ENCODE data around the gene SULT1A2.

Gene SULT1A2

DNA sequence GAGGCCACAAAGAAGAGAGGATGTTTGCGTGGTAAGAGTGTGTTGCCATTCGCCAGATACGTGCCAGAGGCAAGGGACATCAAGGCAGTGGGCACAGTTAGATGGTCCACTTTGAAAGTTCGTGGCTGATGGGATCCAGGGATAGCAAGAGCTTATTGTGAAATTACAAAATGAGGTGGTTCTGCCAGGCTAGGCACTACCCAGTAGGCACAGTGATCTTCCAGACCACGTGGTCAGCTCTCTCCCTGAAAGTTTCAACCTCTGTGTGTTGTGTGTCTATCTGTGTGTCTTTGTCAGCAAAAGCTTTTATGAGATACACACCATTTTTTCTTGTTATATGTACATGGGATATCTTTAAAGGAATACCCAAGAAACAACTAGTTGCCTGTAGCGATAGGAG lies 33.6 kb downstream of the SULT1A2 start:
- no peak overlapping the region for H3K4me3 ChIP-seq (ENCODE audit: low read depth, low read length)
- POLR2A ChIA-PET = no interaction called here
- CTCF ChIA-PET = interaction anchor here (1.6 kb wide), 1 partner anchor 9 kb away, joined by 7 read pairs; the partner anchor contains the start of gene SGF29
- TF ChIP-seq, protein P1, sequence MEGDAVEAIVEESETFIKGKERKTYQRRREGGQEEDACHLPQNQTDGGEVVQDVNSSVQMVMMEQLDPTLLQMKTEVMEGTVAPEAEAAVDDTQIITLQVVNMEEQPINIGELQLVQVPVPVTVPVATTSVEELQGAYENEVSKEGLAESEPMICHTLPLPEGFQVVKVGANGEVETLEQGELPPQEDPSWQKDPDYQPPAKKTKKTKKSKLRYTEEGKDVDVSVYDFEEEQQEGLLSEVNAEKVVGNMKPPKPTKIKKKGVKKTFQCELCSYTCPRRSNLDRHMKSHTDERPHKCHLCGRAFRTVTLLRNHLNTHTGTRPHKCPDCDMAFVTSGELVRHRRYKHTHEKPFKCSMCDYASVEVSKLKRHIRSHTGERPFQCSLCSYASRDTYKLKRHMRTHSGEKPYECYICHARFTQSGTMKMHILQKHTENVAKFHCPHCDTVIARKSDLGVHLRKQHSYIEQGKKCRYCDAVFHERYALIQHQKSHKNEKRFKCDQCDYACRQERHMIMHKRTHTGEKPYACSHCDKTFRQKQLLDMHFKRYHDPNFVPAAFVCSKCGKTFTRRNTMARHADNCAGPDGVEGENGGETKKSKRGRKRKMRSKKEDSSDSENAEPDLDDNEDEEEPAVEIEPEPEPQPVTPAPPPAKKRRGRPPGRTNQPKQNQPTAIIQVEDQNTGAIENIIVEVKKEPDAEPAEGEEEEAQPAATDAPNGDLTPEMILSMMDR (IDR thresholded peaks at IDR 0.05; ENCODE audit: insufficient read depth, low read length, missing control alignments) = no peak
- no peak for DNase-seq (ENCODE audit: low read depth, low spot score)

DNA sequence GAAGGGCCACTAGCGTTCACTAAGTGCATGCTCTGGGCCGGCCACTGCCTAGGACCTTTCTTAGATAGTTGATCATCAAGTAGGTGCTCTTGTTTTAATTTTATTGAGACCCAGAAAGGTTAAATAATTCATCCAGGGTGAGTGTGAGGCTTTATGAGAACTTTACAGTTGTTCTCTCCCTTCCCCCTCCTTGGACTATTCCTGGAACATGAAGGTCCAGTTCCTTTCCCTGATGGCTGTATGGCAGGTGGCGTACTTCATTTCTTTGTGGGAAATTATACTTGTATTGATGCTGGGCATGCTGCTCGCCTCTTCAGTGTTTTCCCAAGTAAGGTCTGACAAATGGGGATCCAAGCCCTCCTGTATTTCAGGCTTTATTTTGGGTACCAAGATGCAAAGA lies 34.7 kb downstream of the SULT1A2 start:
- POLR2A ChIA-PET = no interaction called here
- no peak for DNase-seq (ENCODE audit: low read depth, low spot score)
- CTCF ChIA-PET = interaction anchor here (1.6 kb wide), 1 partner anchor 8 kb away, joined by 7 read pairs; the partner anchor contains the start of gene SGF29
- TF ChIP-seq, protein P1 (IDR thresholded peaks at IDR 0.05; ENCODE audit: insufficient read depth, low read length, missing control alignments) = no peak
- no peak overlapping the region for H3K4me3 ChIP-seq (ENCODE audit: low read depth, low read length)

DNA sequence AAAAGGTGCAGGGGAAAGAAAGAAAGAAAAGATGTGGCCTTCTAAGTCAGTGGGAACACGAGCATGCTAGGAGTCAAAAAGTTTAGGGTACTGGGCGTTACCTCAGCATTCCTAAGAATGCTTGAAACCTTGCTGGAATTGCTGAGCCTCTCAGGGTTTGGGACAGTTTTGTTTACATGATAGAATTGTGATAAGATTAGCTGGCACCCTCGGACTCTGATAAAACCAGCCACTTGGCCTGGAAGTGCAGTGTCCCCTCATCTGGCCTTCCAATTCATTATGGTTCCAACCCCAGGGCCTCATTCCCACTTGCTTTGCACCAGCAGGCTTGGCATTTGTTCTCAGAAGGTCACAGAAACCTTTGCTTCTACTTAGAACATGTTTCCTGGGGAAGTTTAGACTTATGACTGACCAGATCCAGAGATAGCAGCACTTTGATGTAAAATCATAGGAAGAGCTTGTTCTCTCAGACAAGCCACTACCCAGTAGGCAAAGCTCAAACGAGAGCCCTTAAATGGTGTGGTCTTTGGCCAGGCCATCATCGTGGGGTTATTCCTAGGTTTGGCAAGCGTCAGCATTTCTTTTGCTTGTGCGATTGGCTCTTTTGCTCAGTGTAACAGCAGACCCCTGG lies 35.2 kb downstream of the SULT1A2 start:
- TF ChIP-seq, protein P1 (IDR thresholded peaks at IDR 0.05; ENCODE audit: insufficient read depth, low read length, missing control alignments) = no peak
- ChIA-PET CTCF (no interaction called here), POLR2A (no interaction called here)
- DNase-seq (ENCODE audit: low read depth, low spot score) = no peak
- H3K4me3 ChIP-seq (ENCODE audit: low read depth, low read length) = no peak overlapping the region

DNA sequence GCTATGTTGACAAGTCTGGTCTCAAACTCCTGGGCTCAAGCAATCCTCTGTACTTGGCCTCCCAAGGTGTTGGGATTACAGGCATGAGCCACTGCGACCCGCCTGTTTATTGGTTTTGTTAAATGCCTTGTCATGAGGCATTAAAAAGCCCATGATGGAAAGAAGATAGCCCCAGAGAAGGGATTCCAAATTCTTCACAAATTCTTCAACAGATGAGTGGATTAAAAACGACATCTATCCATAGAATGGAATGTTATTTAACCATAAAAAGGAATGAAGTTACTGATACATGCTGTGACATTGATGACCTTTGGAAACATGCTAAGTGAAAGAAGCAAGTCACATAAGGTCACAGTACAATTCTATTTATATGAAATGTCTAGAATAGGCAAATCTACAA lies 38.4 kb downstream of the SULT1A2 start:
- CTCF ChIA-PET = no interaction called here
- TF ChIP-seq, protein P1 (IDR thresholded peaks at IDR 0.05; ENCODE audit: insufficient read depth, low read length, missing control alignments) = no peak
- no peak overlapping the region for H3K4me3 ChIP-seq (ENCODE audit: low read depth, low read length)
- no peak for DNase-seq (ENCODE audit: low read depth, low spot score)
- POLR2A ChIA-PET = no interaction called here

DNA sequence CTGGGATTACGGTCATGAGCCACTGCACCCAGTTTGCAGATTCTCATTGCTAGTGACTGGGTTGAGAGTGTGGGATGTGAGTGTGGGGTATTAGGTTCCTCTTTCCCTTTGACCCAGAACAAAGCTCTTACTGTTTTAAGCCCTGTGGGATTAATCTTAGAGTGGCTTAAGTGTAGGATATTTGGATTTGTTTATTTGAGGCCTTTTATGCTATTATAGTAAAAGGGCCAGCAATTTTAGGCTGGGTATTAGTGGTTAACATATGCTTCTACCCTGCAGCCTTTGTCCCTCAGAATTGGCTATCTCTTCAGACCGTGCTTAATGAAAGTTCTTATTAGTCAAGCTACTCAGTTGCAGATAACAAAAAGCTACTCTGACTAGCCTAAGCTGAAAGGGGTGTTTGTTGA lies 39.9 kb downstream of the SULT1A2 start:
- ChIA-PET POLR2A (interaction anchor here (0.7 kb wide), 1 partner anchor 28 kb away, joined by 3 read pairs; no protein-coding TSS in a partner anchor), CTCF (interaction anchor here (1.2 to 1.4 kb wide), 2 partner anchors 16 to 65 kb away, joined by 3 read pairs; partner anchors contain the start of gene CLN3)
- H3K4me3 ChIP-seq (ENCODE audit: low read depth, low read length) = no peak overlapping the region
- no peak for DNase-seq (ENCODE audit: low read depth, low spot score)
- TF ChIP-seq, protein P1 (IDR thresholded peaks at IDR 0.05; ENCODE audit: insufficient read depth, low read length, missing control alignments) = no peak

DNA sequence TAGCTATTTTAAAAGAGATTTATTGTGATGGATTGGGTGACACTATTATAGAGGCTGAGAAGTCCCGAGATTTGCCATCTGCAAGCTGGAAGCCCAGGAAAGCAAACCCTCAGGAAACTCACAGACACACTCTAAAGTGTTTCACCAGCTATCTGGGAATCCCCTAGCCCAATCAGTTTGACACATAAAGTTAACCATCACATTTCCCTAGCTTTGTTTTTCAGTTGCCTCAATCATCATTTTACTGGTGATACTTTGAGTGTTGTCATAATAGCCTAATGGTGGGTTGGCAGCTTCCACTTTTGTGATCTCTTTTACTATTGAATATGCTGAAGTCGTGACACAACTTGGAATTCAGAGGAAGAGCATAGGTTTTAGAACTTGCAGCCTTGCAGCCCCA lies 41.3 kb downstream of the SULT1A2 start:
- CTCF ChIA-PET = interaction anchor here (1.1 to 1.4 kb wide), 6 partner anchors 11 to 64 kb away, joined by 3 to 5 read pairs (median 4); partner anchors contain the start of gene CLN3
- DNase-seq (ENCODE audit: low read depth, low spot score) = no peak
- H3K4me3 ChIP-seq (ENCODE audit: low read depth, low read length) = no peak overlapping the region
- TF ChIP-seq, protein P1 (IDR thresholded peaks at IDR 0.05; ENCODE audit: insufficient read depth, low read length, missing control alignments) = no peak
- POLR2A ChIA-PET = no interaction called here
